Fibroblast of mammary gland (primary cell): Measurements from ENCODE around the gene SLC46A3.
A peak's percentile ranks its signal among the peaks of the same experiment; 100 is the strongest.
"Not testable (repeated sequence)": the region's sequence is repeated elsewhere in the genome, so short reads cannot be mapped to it uniquely, and the experiment has no call there.

Experiments
- DNase-seq: peaks from one replicate; pipeline ENCODE4 v3.0.0-alpha.2; 2010; ENCODE audit warnings: low read depth
- H3K4me3 ChIP-seq: 2 replicates; pipeline ENCODE4 v1.5.1; 2011; ENCODE audit warnings: low read depth, mild to moderate bottlenecking, low read length, moderate library complexity; ENCODE audit not compliant: control insufficient read depth
- TF ChIP-seq, protein P1 (sequence below): conservative IDR thresholded peaks from 2 replicates; pipeline ENCODE4 v1.5.1; 2011; ENCODE audit warnings: low read depth, low read length, inconsistent platforms; ENCODE audit not compliant: control insufficient read depth, insufficient read depth

The SLC46A3 gene

DNA sequence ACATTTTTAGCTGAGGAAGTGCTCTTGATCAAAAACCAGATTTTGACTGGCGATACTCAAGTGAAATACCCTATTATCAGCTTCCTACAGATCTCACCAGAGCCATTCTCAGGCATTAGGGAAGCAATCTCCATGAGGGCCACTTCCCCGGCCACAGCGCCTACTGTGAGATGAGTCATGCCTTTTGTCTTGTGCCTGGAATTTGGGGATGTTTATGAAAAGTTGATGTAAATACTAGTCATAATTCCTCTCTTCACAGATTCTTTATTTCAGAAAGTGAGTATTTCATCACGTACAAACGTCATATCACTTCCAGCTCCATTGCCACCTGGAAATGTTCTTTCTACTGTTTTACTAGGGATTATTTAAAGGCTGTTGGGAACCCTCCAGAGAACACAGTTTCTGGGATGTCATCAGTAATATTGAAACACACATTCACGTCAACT lies 25.3 kb upstream of the SLC46A3 start:
- no peak overlapping the region for H3K4me3 ChIP-seq
- TF ChIP-seq, protein P1, sequence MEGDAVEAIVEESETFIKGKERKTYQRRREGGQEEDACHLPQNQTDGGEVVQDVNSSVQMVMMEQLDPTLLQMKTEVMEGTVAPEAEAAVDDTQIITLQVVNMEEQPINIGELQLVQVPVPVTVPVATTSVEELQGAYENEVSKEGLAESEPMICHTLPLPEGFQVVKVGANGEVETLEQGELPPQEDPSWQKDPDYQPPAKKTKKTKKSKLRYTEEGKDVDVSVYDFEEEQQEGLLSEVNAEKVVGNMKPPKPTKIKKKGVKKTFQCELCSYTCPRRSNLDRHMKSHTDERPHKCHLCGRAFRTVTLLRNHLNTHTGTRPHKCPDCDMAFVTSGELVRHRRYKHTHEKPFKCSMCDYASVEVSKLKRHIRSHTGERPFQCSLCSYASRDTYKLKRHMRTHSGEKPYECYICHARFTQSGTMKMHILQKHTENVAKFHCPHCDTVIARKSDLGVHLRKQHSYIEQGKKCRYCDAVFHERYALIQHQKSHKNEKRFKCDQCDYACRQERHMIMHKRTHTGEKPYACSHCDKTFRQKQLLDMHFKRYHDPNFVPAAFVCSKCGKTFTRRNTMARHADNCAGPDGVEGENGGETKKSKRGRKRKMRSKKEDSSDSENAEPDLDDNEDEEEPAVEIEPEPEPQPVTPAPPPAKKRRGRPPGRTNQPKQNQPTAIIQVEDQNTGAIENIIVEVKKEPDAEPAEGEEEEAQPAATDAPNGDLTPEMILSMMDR, result no peak
- peak; percentile 59 for DNase-seq

DNA sequence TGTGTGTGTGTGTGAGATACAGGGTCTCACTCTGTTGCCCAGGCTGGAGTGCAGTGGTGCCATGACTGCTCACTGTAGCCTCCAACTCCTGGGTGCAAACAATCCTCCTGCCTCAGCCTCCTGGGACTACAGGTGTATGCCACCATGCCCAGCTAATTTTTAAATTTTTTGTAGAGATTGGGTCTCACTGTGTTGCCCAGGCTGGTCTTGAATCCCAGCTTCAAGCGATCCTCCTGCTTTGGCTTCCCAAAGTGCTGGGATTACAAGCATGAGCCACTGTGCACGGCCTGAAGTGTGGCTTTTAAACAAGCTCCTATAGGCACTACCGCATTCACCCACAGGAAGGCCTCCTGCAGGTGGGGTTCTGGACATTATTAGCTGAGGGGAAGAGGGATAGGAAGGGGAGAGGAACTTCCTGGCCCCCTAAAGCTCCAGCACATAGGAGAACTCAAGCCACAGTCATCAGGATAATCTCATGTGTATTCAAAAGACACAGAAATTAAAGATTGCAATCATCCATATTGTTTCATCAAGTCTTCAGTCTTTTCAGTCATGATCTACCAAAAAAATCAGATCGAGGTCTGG lies 24.8 kb upstream of the SLC46A3 start:
- DNase-seq, result no peak
- TF ChIP-seq, protein P1, result no peak
- H3K4me3 ChIP-seq, result no peak overlapping the region

DNA sequence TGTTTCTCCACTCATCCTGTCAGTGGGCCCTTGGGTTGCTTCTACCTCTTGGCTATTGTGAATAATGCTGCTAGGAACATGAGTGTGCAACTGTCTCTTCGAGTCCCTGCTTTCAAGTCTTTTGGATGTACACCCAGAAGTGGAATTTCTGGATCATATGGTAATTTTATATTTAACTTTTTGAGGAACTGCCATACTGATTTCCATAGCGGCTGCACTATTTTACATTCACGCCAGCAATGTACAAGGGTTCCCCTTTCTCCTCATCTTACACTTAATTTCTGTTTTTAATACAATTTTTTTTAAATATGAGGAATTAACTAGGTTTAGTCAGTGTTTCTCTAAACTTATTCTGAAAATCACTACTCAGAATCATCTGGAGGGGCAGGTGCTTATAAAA lies 24.2 kb upstream of the SLC46A3 start:
- no peak overlapping the region for H3K4me3 ChIP-seq
- no peak for DNase-seq
- TF ChIP-seq, protein P1, result no peak

DNA sequence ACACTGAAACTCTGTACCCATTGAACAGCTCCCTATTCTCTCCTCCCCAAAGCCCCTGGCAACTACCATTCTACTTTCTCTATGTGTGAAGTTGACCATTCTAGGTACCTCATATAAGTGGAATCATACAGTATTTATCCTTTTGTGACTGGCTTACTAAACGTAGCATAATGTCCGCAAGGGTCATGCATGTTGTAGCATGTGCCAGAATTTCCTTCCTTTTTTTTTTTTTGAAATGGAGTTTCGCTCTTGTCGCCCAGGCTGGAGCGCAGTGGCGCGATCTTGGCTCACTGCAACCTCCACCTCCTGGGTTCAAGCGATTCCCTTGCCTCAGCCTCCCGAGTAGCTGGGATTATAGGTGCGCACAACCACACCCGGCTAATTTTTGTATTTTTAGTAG lies 23.7 kb upstream of the SLC46A3 start:
- not testable (repeated sequence) for H3K4me3 ChIP-seq, DNase-seq

DNA sequence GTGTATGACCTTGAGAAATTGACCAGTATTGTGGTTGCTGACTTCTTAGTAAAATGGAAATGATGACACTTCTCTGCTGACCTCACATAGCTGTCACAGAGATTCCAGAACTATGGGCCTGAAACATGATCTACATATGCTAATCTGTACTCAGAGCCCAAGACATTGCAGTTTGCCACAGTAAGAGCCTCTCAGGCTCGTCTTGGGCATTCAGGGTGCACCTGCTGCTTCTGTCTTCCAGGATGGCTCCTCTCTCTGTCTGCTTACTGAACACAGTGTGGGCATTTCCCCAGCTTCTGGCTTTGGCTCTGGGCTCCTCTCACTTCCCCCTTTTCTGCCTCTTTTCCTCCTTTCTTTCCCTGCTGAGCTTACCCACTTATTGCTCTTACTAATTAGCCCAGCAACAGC lies 22.3 kb upstream of the SLC46A3 start:
- no peak overlapping the region for H3K4me3 ChIP-seq
- DNase-seq, result peak; percentile 32
- TF ChIP-seq, protein P1, result no peak

DNA sequence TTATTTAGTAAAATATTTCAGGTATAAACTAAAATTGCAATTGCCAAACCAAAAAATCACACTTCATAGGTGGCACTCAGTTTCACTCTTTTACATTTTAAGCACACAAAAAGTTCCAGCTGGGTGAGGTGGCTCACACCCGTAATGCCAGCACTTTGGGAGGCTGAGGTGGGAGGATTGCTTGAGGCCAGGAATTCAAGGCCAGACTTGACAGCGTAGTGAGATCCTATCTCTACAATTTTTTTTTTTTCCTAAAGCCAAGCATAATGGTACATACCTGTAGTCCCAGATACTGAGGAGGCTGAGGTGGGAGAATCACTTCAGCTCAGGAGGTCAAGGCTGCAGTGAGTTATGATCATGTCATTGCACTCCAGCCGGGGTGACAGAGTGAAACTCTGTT lies 20.6 kb upstream of the SLC46A3 start:
- TF ChIP-seq, protein P1, result no peak
- H3K4me3 ChIP-seq, result no peak overlapping the region
- no peak for DNase-seq

DNA sequence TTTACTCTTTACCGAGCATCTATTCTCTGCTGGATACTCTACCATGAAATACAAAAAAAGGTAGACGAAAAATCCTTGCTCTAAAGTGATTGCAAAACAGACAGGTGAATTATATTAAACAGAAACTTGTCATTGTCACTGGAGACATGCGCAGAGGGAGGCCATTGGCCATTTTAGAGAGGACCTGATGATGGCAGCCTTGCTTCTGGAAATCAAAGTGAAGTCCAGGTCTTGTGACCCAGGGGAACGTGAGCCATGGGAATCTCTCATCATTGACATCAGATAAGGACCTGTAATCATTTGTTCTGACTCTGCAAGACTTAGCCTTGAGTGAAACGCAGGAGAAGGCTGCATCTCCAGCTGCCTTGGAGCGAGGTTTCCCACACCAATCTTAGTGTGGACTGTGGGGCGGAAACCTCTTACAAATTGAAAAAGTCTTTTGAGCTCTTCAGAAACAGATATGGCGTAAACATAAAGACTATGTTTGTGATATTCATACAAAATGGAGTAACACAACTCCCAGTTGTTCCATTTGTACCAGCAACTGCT lies 16.8 kb upstream of the SLC46A3 start:
- no peak for DNase-seq
- H3K4me3 ChIP-seq, result no peak overlapping the region
- TF ChIP-seq, protein P1, result no peak
